HG03354 (cell line): ENCODE measurements around the gene BCAN.
"Not testable (repeated sequence)": the region's sequence is repeated elsewhere in the genome, so short reads cannot be mapped to it uniquely, and the experiment has no call there.

Experiments used
- ATAC-seq: cut with Tn5 transposase; IDR thresholded peaks from one replicate; pipeline ENCODE4 v1.9.1; 2021; ENCODE audit warnings: mild to moderate bottlenecking; ENCODE audit not compliant: unreplicated experiment, poor library complexity, severe bottlenecking

BCAN gene, protein sequence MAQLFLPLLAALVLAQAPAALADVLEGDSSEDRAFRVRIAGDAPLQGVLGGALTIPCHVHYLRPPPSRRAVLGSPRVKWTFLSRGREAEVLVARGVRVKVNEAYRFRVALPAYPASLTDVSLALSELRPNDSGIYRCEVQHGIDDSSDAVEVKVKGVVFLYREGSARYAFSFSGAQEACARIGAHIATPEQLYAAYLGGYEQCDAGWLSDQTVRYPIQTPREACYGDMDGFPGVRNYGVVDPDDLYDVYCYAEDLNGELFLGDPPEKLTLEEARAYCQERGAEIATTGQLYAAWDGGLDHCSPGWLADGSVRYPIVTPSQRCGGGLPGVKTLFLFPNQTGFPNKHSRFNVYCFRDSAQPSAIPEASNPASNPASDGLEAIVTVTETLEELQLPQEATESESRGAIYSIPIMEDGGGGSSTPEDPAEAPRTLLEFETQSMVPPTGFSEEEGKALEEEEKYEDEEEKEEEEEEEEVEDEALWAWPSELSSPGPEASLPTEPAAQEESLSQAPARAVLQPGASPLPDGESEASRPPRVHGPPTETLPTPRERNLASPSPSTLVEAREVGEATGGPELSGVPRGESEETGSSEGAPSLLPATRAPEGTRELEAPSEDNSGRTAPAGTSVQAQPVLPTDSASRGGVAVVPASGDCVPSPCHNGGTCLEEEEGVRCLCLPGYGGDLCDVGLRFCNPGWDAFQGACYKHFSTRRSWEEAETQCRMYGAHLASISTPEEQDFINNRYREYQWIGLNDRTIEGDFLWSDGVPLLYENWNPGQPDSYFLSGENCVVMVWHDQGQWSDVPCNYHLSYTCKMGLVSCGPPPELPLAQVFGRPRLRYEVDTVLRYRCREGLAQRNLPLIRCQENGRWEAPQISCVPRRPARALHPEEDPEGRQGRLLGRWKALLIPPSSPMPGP

DNA sequence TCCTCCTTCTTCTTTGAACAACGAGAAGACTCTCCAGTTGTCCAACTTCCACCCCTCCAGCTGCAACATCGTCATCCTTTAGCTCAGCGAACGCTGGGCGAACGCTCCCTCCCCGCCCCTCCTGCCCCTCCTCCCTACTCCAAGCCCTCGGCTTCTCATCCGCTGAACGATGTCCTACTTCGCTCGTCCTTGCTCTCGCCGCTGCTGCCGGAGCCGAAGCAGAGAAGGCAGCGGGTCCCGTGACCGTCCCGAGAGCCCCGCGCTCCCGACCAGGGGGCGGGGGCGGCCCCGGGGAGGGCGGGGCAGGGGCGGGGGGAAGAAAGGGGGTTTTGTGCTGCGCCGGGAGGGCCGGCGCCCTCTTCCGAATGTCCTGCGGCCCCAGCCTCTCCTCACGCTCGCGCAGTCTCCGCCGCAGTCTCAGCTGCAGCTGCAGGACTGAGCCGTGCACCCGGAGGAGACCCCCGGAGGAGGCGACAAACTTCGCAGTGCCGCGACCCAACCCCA, at the start of gene BCAN:
Gene BCAN (plus strand): TSS at position 357 of the 504 bp plus-strand sequence. CDS start 3,938 bp downstream, outside the sequence.
- ATAC-seq: no peak

DNA sequence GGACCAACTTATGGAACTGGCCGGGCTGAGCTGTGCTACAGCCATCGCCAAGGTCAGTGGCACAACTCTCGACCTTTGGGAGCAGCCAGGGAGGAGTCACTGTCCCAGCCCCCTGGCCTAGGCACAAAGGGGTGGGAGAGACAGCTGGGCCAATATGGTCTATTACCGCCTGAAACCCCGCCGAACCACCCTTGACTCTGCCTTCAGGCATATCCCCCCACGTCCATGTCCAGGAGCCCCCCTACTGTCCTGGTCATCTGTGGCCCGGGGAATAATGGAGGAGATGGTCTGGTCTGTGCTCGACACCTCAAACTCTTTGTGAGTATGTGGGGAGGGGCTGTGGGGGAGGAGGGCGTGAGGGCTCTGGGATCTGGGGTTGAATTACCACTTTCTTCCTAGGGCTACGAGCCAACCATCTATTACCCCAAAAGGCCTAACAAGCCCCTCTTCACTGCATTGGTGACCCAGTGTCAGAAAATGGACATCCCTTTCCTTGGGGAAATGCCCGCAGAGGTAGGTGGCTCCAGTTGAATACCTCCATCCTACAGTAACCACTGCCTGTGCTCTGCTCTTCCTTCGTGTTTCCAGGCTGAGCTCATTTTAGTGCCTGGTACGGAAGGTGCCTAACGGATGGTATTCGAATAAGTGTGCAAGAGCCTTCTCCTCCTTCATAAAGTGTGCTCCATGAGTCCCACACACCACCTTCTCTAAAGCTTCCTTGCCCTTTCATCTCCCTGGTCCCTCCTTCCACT, 49.6 kb upstream of the BCAN start:
- ATAC-seq: no peak

DNA sequence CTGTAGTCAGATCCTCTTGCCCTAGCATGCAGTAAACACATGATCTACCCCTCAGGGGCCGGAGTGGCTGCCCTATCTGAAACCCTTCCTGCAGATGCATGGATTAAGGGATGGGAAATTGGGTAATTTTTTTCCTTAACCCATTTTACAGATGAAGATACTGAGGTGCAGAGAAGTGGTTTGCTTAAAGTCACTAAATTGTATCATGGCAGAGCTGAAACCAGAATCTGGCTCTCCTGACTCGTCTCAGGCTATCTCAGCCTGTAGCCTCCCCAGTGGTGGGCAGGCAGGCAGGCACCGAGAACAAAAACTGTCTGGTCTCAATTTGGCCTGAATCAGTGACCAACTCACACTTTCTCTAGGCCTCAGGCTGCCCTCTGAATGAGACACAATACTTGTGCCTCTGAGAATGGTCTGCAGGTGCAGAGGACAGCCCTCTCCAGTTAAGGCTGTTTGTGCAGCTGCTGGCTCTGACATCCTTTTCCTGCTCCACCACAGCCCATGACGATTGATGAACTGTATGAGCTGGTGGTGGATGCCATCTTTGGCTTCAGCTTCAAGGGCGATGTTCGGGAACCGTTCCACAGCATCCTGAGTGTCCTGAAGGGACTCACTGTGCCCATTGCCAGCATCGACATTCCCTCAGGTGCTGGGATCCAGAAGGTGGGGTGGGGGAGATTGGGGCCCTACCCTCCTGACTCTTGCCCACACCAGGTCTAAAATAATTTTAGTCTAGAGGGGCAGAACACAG, 48.8 kb upstream of the BCAN start:
- ATAC-seq: no peak

DNA sequence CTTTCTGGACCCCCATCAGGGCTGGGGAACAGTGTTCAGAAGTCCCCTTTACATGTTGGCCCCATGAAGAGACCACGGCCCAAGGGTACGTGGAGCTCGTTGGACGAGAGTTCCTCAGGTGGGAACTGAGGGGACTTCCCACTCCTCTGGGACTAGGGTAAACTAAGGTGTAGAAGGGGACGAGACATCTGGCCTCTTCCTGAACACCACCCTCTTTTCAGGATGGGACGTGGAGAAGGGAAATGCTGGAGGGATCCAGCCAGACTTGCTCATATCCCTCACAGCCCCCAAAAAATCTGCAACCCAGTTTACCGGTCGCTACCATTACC, 48.3 kb upstream of the BCAN start:
- ATAC-seq: no peak

DNA sequence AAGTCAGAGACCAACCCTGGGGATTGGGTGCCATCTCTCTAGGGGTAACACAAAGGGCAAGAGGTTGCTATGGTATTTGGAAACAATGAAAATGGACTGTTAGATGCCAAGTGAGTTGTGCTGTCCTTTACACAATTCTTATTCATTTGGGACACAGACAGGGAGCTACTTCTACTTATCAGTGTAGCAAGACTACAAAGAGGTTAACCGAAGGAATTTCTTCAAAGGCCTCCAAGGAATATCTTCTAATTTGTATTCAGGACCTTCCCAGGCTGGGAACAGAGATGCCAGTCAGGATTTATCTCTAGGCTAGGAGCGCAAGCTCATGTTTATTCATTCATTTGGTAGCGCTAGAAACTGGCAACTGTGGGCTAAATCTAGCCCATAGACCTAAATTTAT, 47.7 kb upstream of the BCAN start:
- no peak for ATAC-seq

DNA sequence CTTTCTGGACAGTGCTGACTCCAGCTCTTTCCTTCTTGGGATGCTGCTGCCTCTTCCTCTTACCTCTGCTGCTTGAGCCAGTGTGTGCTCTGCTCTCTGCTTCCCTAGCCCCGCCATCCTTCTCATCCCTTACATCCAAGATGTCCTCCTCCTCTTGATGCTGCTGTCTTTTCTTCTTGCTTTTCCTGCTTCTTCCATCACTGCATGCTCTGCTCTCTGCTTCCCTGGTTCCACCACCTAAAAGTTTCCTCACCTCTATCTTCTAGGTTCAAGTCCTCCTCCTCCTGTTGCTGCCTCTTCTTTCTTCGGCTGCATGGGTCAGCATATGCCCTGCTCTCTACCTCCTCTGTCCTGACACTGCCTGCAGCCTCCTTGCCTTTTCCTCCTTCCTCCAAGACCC, 46.9 kb upstream of the BCAN start:
- no peak for ATAC-seq

DNA sequence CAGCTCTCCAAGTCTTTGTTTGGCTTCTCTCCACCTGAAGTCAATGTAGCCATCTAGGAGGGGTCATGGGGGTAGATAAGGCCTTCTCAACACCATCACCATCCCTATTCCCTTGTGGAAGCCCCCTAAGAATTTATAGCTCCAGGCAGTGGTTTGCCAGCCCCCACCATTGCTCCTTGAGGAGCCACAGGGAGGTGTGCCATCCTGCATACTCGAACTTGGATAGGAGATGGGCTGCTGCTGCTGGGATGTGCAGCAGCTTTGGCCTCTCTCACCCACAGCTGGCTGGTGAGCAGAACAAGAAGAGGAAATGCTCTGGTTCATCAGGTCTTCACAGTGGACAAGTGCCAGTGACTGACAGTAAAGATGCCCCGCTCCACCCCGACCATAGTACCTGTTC, 45.5 kb upstream of the BCAN start:
- no peak for ATAC-seq

DNA sequence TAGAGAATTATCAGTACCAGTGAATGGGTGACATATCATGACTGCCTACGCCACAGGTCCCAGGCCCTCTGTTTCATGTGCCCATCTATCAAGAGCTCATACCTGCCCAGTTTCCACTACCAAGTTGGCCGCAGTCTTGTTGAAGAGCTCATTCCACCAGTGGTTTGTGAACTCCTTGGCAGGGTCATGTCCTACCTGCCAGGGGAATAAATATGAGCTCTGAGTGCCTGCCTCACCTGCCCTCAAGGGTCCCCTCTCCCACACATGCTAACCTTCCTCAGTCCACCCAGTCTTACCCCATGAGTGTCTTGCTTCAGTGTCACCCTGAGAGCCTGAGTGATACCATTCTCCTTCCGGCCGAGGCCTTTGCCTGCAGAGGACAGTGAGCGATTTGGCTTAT, 43.8 kb upstream of the BCAN start:
- ATAC-seq: no peak

DNA sequence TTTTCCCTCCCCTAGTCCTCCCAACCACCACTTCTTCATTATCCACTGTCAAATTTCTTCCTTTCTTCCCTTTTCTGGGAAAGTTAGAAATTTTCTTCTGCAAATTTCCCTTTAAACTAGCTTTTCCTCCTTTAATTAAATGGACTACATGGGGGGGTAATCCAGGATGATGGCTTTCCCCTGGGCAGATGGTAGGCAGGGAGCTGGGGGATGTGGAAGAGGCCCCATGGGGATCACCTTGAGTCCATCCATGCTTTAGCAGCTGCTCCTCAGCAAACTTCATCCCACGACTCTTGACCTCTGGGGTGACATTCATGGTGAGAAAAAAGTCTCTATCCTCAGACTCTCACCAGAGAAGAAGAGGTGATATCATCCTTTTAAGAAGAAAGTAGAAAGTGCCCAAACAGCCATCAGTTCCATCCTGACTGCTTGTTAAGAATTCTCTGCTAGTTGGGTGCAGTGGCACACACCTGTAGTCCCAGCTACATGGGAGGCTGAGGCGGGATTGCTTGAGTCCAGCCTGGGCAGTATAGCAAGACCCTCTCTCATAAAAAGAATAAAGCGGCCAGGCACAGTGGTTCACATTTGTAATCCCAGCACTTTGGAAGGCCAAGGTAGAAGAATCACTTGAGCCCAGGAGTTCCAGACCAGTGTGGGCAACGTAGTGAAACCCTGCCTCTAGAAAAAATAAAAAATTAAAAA, 43.0 kb upstream of the BCAN start:
- ATAC-seq: no peak

DNA sequence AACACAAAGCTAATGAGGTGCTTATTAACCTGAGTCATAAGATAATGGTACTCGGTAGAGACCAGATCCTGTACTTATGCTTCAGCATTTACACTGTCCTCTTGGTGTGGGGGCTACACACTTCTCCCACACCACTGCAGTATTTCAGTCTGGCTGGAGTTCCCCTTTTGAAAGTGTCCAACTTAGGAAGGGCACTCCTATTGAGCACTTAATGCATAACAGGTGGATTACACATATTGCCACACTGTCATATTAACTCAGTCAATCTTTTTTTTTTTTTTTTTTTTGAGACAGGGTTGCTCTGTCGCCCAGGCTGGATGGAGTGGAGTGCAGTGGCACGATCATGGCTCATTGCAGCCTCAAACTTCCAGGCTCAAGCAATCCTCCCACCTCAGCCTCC, 42.1 kb upstream of the BCAN start:
- ATAC-seq: peak; percentile 58

DNA sequence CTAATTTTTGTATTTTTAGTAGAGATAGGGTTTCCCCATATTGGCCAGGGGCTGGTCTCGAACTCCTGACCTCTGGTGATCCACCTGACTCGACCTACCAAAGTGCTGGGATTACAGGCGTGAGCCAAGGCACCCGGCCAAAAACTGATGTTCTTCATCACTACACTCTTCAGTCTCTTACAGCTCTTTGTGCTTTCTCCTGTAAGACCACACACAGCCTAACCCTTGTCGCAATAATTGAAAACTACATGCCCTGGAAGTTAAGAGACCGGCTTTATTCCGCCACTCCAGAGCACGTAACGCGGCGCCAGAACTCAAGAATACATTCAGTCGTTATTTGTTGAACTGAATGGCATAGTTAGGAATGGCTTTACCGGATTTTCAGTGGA, 41.2 kb upstream of the BCAN start:
- no peak for ATAC-seq

DNA sequence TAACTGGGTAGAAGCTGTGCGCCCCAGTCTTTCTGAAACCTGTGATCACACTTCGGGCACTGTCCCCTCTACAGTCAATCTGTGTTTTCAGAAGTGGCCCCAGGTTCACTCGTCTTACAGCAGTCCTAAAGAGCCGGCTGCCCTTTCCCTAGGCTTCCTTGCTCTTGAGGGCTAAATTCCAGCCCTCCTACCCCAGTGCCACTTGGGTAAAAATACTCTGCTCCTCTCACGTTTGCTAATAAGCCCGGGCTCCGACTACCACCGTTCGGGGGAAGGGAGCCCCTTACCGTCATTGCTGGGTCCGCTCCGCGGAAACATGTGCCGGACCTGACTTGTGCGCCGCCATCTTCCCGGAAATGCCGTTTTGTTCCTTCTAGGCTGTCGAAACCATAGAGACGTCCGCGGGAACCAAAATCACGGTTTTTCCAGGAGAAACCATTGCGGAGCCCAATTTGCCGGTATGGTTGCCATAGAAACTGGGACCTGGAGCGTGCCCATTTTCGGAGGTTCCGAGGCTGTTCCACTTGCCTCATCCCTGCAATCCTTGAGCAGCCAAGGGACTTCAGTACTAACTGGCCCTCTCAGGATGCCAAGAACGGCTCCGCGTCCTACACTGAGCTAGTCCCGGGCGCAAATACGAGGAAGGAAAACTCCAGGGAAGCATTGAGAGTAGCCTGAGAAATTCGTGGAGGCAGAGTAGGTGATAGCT, 40.6 kb upstream of the BCAN start, which contains the start of gene GPATCH4:
Gene GPATCH4 (minus strand): TSS at position 358 of the 709 bp plus-strand sequence.
- ATAC-seq: peak; percentile 60

DNA sequence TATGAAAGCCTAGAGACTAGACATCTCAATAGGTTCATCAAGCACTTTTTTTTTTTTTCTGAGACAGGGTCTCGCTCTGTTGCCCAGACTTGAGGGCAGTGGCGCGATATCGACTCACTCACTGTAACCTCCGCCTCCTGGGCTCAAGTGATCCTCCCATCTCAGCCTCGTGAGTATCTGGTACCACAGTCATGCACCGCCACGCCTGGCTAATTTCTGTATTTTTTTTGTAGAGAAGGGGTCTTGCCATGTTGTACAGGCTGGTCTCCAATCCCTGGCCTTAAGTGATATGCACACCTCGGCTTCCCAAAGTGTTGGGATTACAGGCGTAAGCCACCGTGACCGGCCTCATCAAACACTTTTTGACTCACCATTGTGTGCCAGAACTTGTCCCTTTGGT, 40.0 kb upstream of the BCAN start:
- peak; percentile 45 for ATAC-seq

DNA sequence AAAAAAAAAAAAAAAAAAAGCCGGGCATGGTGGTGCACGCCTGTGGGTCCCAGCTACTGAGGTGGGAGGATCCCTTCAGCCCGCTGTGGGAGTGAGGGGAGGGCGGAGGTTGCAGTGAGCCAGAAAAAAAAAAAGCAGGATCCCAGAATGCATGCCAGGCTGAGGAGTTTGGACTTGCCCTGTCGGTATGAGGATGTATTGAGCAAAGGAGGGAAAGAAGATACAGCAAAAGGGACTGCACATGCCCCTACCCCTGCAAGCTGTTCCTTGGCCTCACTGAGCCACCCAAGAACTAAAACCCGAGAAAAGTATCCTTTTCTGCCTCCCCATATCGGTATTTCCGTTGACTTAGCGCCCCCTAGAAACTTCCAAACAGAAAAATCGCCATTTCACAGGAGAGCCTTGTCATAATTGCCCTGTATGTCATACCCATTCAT, 39.3 kb upstream of the BCAN start:
- ATAC-seq: no peak

DNA sequence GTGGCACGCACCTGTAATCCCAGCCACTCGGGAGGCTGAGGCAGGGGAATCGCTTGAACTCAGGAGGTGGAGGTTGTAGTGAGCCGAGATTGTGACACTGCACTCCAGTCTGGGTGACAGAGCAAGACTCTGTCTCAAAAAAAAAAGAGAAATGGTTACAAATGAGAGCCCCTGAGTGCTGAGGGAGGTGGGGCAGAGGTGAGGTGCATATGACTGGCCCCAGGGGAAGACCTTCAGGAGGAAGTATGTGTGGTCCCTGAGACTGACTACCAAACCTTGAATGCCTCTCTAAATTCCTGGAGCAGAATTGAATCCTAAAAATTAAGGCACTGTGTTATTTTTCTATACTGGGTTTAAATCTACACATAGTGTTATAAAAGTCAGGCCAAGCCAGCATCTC, 34.6 kb upstream of the BCAN start:
- not testable (repeated sequence) for ATAC-seq

DNA sequence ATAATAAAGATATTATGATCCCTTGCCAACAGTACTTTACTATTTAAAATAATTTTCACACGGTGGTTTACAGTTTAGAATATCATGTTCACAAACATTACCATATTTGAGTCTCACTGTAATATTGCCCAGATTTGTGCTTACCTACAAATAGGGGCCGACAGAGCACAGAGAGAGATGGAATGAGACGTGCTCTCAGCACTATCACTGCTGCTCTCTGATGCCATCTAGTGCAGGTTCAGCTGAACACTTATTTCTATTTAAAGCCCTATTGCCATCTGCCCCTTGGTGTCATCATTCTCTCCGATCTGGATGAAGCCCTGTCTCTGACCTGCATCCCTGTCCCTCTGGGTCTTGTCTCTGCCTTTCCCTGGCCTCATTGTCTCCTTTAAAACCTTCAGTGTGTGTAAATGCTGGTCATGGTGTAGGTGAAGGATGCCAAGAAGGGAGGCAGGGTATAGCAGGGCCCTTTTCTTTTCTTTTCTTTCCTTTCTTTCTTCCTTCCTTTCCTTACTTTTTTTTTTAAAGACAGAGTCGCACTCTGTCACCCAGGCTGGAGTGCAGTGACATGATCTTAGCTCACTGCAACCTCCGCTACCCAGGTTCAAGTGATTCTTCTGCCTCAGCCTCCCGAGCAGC, 33.8 kb upstream of the BCAN start:
- ATAC-seq: peak; percentile 62

DNA sequence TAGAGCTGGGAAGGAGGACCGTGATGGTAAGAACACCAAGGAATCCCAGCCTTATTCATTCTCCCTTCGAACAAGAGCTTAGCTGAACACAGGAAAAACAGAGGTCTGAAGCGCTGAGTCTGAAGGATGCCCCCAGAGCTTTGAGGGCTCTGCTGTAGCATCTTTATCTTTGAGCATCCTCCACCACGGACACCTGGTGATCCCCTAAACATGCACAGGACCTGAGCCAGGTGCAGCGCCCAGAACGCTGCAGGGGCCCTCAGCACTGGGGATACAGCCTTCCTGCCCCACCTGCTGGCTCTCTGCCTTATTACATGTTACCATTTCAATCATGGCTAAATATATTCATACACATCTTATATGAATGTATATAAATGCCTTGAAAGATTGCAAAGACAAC, 32.9 kb upstream of the BCAN start:
- peak; percentile 66 for ATAC-seq

DNA sequence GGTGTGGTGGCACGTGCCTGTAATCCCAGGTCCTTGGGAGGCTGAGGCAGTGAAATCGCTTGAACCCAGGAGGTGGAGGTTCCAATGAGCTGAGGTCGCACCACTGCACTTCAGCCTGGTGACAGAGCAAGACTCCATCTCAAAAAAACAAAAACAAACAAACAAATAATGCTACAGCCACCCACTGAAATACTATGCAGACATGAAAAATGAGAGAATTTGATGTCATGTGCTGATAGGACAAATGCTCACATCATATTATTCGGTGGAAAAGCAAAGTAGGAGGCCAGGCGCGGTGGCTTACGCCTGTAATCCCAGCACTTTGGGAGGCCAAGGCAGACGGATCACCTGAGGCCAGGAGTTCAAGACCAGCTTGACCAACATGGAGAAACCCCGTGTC, 31.8 kb upstream of the BCAN start:
- ATAC-seq: not testable (repeated sequence)
